ENCODE results near the gene UVRAG.

DNA sequence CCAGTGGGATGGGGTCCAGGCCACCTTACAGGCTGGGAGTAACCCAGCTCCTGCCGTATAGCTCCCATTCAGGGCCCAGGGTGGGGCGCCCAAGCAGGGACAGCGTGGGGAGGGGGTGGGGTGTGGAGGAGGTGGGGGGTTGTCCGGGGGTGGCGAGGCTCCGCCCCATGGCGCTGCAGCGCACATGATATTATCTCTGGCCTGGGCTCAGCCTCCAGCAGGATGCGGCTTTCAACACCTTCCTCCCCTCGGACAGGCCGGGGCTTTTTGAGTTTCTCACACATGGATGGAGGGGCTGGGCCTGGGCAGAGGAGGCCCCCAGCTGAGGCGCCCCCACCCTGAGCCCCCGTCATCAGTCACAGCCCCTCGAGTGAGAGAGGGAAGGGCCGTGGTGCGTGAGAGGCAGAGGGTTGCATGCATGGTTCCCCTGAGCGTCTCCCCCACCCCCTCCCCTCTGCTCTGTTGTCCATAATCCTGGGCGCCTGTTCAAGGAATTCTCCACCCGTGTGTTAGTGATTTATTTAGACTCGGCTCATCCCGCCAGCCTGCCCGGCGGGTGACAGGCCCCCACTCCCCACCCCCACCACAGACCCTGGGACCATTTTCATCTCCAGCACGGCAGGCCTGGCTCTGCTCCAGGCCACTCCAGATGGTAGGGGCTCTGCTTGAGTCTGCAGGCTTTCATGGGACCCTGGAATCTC is 346.4 kb downstream of the UVRAG start:
- TF ChIP-seq POLR2AphosphoS5 (IDR thresholded peaks at IDR 0.05; ENCODE audit: borderline replicate concordance, low read depth, low read length) (no peak), EZH2 (IDR thresholded peaks at IDR 0.05) (no peak)
